ENCODE results near the gene NUDT2. TPM values are rescaled to one million over a fixed set of nuclear protein-coding genes. Genes with fewer than 3 reads are reported as not detected.

NUDT2 gene
- total RNA-seq, 1 donor from 2014 or later: 33.1 TPM

GRCh38 chr9:34318163-34318790, 11.1 kb upstream of the NUDT2 start:
- Histone ChIP-seq H3K4me2 (no peak overlapping the region), H3K36me3 (no peaks in the 10 kb centered on the region), H3K27me3 (no peaks in the 10 kb centered on the region), H3K9me3 (ENCODE audit: low read depth) (no peaks in the 10 kb centered on the region), H4K20me1 (ENCODE audit: low read depth) (no peaks in the 10 kb centered on the region), H3K27ac (no peak overlapping the region), H2AFZ (replicated peaks) (no peak overlapping the region), H3F3A (ENCODE audit: low read depth) (no peaks in the 10 kb centered on the region), H3K9ac (no peak overlapping the region), H3K4me1 (no peaks in the 10 kb centered on the region), H3K4me3 (no peak overlapping the region), H3K79me2 (ENCODE audit: low read depth) (peaks cover 1% of the 10 kb centered on the region)
- no peak for DNase-seq (ENCODE audit: low spot score)
- no peak for TF ChIP-seq EZH2phosphoT487 (IDR thresholded peaks at IDR 0.05)
- TF ChIP-seq EZH2 (IDR thresholded peaks at IDR 0.05): no peak
- no peak for TF ChIP-seq CTCF (IDR thresholded peaks at IDR 0.05)
- H3K4me3 Mint-ChIP-seq: no peak overlapping the region
- no peaks in the 10 kb centered on the region for H3K4me1 Mint-ChIP-seq
- no peaks in the 10 kb centered on the region for H3K27me3 Mint-ChIP-seq (ENCODE audit: insufficient read depth, low read depth)
- H3K27ac Mint-ChIP-seq: no peak overlapping the region
- H3K36me3 Mint-ChIP-seq: peaks cover 5% of the 10 kb centered on the region
- no peaks in the 10 kb centered on the region for H3K9me3 Mint-ChIP-seq

- H3K9ac ChIP-seq: no peak overlapping the region
- no peak for DNase-seq (ENCODE audit: low spot score)
- no peak overlapping the region for H3K4me3 ChIP-seq
- peaks cover 3% of the 10 kb centered on the region for H3K36me3 Mint-ChIP-seq
- no peak for TF ChIP-seq EZH2 (IDR thresholded peaks at IDR 0.05)
- no peak for TF ChIP-seq CTCF (IDR thresholded peaks at IDR 0.05)
- TF ChIP-seq EZH2phosphoT487 (IDR thresholded peaks at IDR 0.05): no peak
- H3K9me3 Mint-ChIP-seq: no peaks in the 10 kb centered on the region
- no peak overlapping the region for H3K27ac ChIP-seq
- H3K27ac Mint-ChIP-seq: no peak overlapping the region
- no peaks in the 10 kb centered on the region for H3K4me1 ChIP-seq
- H3K4me2 ChIP-seq: no peak overlapping the region
- no peaks in the 10 kb centered on the region for H3K27me3 Mint-ChIP-seq (ENCODE audit: insufficient read depth, low read depth)
- no peaks in the 10 kb centered on the region for H3K9me3 ChIP-seq (ENCODE audit: low read depth)
- no peaks in the 10 kb centered on the region for H4K20me1 ChIP-seq (ENCODE audit: low read depth)
- H3K4me1 Mint-ChIP-seq: peaks cover 6% of the 10 kb centered on the region
- no peaks in the 10 kb centered on the region for H3K36me3 ChIP-seq
- no peak overlapping the region for H3K4me3 Mint-ChIP-seq
- no peaks in the 10 kb centered on the region for H3K27me3 ChIP-seq
- H3K79me2 ChIP-seq (ENCODE audit: low read depth): peaks cover 17% of the 10 kb centered on the region
- no peaks in the 10 kb centered on the region for H3F3A ChIP-seq (ENCODE audit: low read depth)
- no peak overlapping the region for H2AFZ ChIP-seq (replicated peaks)
These were observed 7.9 kb upstream of the NUDT2 start for GRCh38 chr9:34321451-34321850.

GRCh38 chr9:34322899-34323591, 6.3 kb upstream of the NUDT2 start:
- no peaks in the 10 kb centered on the region for H3K9me3 ChIP-seq (ENCODE audit: low read depth)
- H3K36me3 Mint-ChIP-seq: peaks cover under 1% of the 10 kb centered on the region

More at GRCh38 chr9:34322899-34323591, 6.3 kb upstream of the NUDT2 start:
- TF ChIP-seq CTCF (IDR thresholded peaks at IDR 0.05): no peak
- TF ChIP-seq EZH2phosphoT487 (IDR thresholded peaks at IDR 0.05): no peak
- no peak for TF ChIP-seq EZH2 (IDR thresholded peaks at IDR 0.05)
- Histone ChIP-seq H3K4me1 (peaks cover 5% of the 10 kb centered on the region), H3K36me3 (no peaks in the 10 kb centered on the region), H3F3A (ENCODE audit: low read depth) (no peaks in the 10 kb centered on the region), H3K79me2 (ENCODE audit: low read depth) (peaks cover 30% of the 10 kb centered on the region), H2AFZ (replicated peaks) (no peak overlapping the region), H3K4me2 (no peak overlapping the region), H3K27me3 (no peaks in the 10 kb centered on the region), H4K20me1 (ENCODE audit: low read depth) (no peaks in the 10 kb centered on the region), H3K27ac (no peak overlapping the region), H3K9ac (no peak overlapping the region), H3K4me3 (no peak overlapping the region)
- Mint-ChIP-seq H3K4me3 (no peak overlapping the region), H3K27ac (no peak overlapping the region), H3K27me3 (ENCODE audit: insufficient read depth, low read depth) (no peaks in the 10 kb centered on the region), H3K9me3 (no peaks in the 10 kb centered on the region), H3K4me1 (peaks cover 16% of the 10 kb centered on the region)
- DNase-seq (ENCODE audit: low spot score): no peak

All from neural progenitor cell (in vitro differentiated cells).